ENCODE data around the gene ZNF787.

The ZNF787 gene

DNA sequence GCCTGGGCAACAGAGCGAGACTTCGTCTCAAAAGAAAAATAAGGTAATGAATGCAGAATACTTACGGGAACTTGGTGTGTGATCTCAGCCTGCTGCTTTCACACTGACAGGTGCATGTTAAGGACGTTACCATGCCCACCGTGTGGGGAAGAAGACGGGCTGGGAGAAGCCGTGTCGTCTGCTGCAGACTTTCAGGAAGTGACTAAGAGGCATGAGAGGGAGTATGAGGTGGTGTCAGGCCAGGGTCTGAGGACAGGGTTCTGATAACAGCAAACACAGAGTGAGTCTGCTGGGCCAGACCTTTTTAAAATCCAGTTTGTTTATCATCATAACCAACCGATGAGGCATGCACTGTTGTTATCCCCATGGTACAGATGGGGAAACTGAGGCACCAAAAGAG, 41.2 kb upstream of the ZNF787 start:
- TF ChIP-seq, protein P1, sequence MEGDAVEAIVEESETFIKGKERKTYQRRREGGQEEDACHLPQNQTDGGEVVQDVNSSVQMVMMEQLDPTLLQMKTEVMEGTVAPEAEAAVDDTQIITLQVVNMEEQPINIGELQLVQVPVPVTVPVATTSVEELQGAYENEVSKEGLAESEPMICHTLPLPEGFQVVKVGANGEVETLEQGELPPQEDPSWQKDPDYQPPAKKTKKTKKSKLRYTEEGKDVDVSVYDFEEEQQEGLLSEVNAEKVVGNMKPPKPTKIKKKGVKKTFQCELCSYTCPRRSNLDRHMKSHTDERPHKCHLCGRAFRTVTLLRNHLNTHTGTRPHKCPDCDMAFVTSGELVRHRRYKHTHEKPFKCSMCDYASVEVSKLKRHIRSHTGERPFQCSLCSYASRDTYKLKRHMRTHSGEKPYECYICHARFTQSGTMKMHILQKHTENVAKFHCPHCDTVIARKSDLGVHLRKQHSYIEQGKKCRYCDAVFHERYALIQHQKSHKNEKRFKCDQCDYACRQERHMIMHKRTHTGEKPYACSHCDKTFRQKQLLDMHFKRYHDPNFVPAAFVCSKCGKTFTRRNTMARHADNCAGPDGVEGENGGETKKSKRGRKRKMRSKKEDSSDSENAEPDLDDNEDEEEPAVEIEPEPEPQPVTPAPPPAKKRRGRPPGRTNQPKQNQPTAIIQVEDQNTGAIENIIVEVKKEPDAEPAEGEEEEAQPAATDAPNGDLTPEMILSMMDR (conservative IDR thresholded peaks at IDR 0.05; ENCODE audit: low read depth, low read length): no peak
- no peak overlapping the region for H3K4me2 ChIP-seq
- H3K27ac ChIP-seq: no peak overlapping the region
- H3K9ac ChIP-seq: no peak overlapping the region
- H3K27me3 ChIP-seq (ENCODE audit: insufficient read depth, low read depth): no peaks in the 10 kb centered on the region
- H2AFZ ChIP-seq (ENCODE audit: low read depth): no peak overlapping the region
- H3K4me1 ChIP-seq (ENCODE audit: low read depth, poor library complexity, severe bottlenecking): no peaks in the 10 kb centered on the region
- no peaks in the 10 kb centered on the region for H3K36me3 ChIP-seq (ENCODE audit: insufficient read depth)
- no peaks in the 10 kb centered on the region for H4K20me1 ChIP-seq (ENCODE audit: insufficient read depth)
- no peak overlapping the region for H3K4me3 ChIP-seq (IDR thresholded peaks at IDR 0.05; ENCODE audit: insufficient read depth, low read depth, low read length)
- no peaks in the 10 kb centered on the region for H3K79me2 ChIP-seq (ENCODE audit: insufficient read depth, low read depth)

DNA sequence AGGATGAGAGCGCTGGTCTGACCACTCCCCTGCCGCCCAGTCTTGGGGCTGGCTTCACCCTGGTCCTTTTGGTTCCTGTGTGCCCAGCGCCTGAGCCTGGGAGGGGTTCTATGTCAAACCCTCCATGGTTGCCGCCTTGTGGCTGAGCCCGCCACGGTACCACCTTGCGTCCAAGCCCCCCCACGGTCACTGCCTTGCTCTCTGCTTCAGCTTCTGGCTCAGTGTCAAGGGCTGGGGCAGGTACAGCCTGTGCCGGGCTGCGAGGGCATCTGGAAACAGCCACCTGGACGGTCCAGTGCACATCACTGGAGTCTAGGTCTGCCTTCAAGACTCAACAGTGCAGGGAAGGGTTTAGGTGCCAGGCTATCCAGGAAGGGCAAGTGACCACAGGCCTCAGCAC, 40.4 kb upstream of the ZNF787 start:
- no peak overlapping the region for H3K27ac ChIP-seq
- H3K4me3 ChIP-seq (IDR thresholded peaks at IDR 0.05; ENCODE audit: insufficient read depth, low read depth, low read length): no peak overlapping the region
- H4K20me1 ChIP-seq (ENCODE audit: insufficient read depth): no peaks in the 10 kb centered on the region
- no peaks in the 10 kb centered on the region for H3K79me2 ChIP-seq (ENCODE audit: insufficient read depth, low read depth)
- no peak overlapping the region for H3K9ac ChIP-seq
- no peaks in the 10 kb centered on the region for H3K27me3 ChIP-seq (ENCODE audit: insufficient read depth, low read depth)
- no peak overlapping the region for H3K4me2 ChIP-seq
- H3K36me3 ChIP-seq (ENCODE audit: insufficient read depth): no peaks in the 10 kb centered on the region
- H2AFZ ChIP-seq (ENCODE audit: low read depth): no peak overlapping the region
- no peaks in the 10 kb centered on the region for H3K4me1 ChIP-seq (ENCODE audit: low read depth, poor library complexity, severe bottlenecking)
- TF ChIP-seq, protein P1 (conservative IDR thresholded peaks at IDR 0.05; ENCODE audit: low read depth, low read length): no peak

DNA sequence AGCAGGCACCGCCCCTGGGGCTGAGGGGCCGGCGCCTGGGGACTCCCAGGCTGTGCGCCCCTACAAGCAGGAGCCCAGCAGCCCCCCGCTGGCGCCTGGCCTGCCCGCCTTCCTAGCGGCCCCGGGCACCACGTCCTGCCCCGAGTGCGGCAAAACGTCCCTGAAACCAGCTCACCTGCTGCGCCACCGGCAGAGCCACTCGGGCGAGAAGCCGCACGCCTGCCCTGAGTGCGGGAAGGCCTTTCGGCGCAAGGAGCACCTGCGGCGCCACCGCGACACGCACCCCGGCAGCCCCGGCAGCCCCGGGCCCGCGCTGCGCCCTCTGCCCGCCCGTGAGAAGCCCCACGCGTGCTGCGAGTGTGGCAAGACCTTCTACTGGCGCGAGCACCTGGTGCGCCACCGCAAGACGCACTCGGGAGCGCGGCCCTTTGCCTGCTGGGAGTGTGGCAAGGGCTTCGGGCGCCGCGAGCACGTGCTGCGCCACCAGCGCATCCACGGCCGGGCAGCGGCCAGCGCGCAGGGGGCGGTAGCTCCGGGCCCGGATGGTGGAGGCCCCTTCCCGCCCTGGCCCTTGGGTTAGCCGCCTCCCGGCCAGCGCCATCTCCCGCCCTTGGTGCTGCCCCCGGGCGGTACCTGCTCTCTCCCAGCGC, 38.7 kb upstream of the ZNF787 start:
- H3K4me1 ChIP-seq (ENCODE audit: low read depth, poor library complexity, severe bottlenecking): no peaks in the 10 kb centered on the region
- no peak overlapping the region for H3K4me3 ChIP-seq (IDR thresholded peaks at IDR 0.05; ENCODE audit: insufficient read depth, low read depth, low read length)
- H3K36me3 ChIP-seq (ENCODE audit: insufficient read depth): no peaks in the 10 kb centered on the region
- H3K79me2 ChIP-seq (ENCODE audit: insufficient read depth, low read depth): no peaks in the 10 kb centered on the region
- no peaks in the 10 kb centered on the region for H3K27me3 ChIP-seq (ENCODE audit: insufficient read depth, low read depth)
- no peak overlapping the region for H3K9ac ChIP-seq
- no peak overlapping the region for H2AFZ ChIP-seq (ENCODE audit: low read depth)
- no peaks in the 10 kb centered on the region for H4K20me1 ChIP-seq (ENCODE audit: insufficient read depth)
- no peak overlapping the region for H3K4me2 ChIP-seq
- TF ChIP-seq, protein P1 (conservative IDR thresholded peaks at IDR 0.05; ENCODE audit: low read depth, low read length): no peak
- H3K27ac ChIP-seq: no peak overlapping the region

DNA sequence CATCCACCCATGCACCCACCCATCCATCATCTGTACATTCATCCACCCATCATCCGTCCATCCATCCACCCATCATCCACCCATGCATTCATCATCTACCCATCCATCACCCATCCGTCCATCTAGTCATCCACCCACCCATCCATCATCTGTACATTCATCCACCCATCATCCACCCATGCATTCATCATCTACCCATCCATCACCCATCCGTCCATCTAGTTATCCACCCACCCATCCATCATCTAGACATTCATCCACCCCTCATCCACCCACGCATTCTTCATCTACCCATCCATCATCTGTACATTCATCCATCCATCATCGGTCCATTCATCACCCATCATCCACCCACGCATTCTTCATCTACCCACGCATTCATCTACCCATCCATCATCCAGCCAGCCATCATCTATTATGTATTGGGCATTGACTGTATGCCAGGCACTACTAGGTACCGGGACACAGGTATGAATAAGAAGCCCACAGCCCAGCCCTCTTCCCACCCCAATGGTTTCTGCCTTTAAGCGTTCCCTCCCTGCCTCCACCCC, 38.0 kb upstream of the ZNF787 start:
- Histone ChIP-seq H3K9ac (no peak overlapping the region), H4K20me1 (ENCODE audit: insufficient read depth) (no peaks in the 10 kb centered on the region), H3K79me2 (ENCODE audit: insufficient read depth, low read depth) (no peaks in the 10 kb centered on the region), H3K4me1 (ENCODE audit: low read depth, poor library complexity, severe bottlenecking) (no peaks in the 10 kb centered on the region), H2AFZ (ENCODE audit: low read depth) (no peak overlapping the region), H3K4me3 (IDR thresholded peaks at IDR 0.05; ENCODE audit: insufficient read depth, low read depth, low read length) (no peak overlapping the region), H3K4me2 (no peak overlapping the region), H3K36me3 (ENCODE audit: insufficient read depth) (no peaks in the 10 kb centered on the region), H3K27me3 (ENCODE audit: insufficient read depth, low read depth) (no peaks in the 10 kb centered on the region), H3K27ac (no peak overlapping the region)
- TF ChIP-seq, protein P1 (conservative IDR thresholded peaks at IDR 0.05; ENCODE audit: low read depth, low read length): no peak
